GM12874 (cell line): Measurements from ENCODE around the gene DDX24.

Experiments used
- TF ChIP-seq, protein P1 (sequence below): IDR thresholded peaks from 2 replicates; pipeline ENCODE4 v1.5.1; 2011; ENCODE audit warnings: low read depth, mild to moderate bottlenecking, control low read depth, low read length, moderate library complexity; ENCODE audit not compliant: insufficient read depth

Gene DDX24

GRCh38 chr14:94050231-94050880 is 30.6 kb downstream of the DDX24 start:
- TF ChIP-seq, protein P1, sequence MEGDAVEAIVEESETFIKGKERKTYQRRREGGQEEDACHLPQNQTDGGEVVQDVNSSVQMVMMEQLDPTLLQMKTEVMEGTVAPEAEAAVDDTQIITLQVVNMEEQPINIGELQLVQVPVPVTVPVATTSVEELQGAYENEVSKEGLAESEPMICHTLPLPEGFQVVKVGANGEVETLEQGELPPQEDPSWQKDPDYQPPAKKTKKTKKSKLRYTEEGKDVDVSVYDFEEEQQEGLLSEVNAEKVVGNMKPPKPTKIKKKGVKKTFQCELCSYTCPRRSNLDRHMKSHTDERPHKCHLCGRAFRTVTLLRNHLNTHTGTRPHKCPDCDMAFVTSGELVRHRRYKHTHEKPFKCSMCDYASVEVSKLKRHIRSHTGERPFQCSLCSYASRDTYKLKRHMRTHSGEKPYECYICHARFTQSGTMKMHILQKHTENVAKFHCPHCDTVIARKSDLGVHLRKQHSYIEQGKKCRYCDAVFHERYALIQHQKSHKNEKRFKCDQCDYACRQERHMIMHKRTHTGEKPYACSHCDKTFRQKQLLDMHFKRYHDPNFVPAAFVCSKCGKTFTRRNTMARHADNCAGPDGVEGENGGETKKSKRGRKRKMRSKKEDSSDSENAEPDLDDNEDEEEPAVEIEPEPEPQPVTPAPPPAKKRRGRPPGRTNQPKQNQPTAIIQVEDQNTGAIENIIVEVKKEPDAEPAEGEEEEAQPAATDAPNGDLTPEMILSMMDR: no peak

GRCh38 chr14:94049625-94050023 is 31.4 kb downstream of the DDX24 start:
- TF ChIP-seq, protein P1: no peak

DNA sequence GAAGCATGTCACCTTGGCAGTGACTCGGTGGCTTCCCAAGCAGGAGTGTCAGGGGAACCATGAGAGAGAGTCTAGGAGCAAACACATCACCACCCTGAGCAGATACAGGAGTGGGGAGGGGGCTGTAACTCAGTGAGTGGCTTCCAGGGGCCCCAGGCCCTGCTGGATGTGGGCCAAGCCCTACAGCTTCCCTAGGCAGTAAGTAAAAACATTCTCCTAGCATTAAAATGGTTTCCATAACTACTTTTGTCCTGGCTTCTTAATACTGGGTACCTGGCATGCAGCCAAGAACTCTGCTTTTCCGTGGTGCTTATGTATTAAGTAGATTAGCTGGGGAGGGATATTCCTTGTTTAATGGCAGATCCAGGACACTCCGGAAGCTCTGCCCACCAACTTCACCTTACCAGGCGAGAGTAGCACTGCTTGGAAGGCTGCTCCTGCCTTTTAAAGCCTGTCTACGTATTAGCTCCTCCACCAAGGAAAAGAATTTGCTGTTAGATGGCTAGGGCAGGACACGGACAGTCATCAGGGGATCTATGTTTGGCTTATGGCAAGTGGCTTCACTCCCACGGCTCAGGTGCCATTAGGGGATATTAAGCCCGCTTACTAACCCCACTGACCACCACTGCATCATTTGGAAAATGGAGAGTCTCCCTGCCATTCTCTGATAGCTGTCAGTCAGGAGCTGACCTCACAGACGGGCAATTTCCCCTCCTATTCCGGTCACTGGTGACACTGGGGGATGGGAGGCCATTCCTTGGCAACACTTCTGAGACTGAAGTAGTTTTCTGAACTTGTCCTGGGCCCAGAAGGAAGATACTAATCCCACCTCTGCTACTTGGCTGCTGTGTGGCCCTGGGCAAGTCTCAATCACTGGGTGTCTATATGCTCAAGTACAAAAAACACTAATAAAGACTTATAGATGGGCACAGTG is 32.0 kb downstream of the DDX24 start:
- TF ChIP-seq, protein P1: no peak

GRCh38 chr14:94047581-94047980 is 33.4 kb downstream of the DDX24 start:
- TF ChIP-seq, protein P1: no peak

GRCh38 chr14:94046696-94047250 is 34.2 kb downstream of the DDX24 start:
- TF ChIP-seq, protein P1: no peak

DNA sequence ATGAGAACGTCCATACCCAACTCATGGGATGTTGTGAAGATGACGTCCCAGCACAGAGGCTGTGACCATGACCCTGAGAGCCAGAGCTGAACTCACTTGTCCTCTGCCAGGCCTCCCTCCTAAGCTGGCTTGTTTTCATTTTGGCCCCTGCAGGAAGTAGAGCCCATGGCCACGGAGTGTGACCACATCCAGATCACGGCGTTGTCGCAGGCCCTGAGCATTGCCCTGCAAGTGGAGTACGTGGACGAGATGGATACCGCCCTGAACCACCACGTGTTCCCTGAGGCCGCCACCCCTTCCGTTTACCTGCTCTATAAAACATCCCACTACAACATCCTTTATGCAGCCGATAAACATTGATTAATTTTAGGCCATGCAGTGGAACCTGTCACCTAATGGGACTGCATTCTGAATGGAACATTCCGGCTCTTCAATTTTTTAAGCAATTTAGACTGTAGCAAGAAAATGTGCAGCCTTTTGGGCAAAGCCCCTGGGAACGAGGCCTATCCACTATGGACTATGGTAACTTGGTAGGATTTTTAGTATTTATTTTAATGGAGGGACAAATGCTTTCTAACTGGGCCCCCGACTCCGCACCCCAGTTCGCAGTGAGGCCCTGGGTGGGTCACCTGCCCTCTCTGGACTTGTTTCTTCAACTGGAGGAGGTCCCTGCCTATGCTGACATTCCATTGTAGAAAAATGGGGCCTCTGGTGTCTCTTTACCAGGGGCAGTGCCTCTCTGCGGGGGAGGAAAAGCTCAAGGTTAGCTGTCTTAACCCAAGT is 35.2 kb downstream of the DDX24 start:
- TF ChIP-seq, protein P1: no peak
